Colonic mucosa (tissue), 4 donors: ENCODE data around the gene FABP3. TPM values are rescaled to one million over a fixed set of nuclear protein-coding genes. Genes with fewer than 3 reads are reported as not detected.

Source experiments
- DNase-seq: peaks from one replicate; pipeline ENCODE4 v3.0.0-alpha.2; 2020
- H3K27ac ChIP-seq: fragments of 200-600 bp; one replicate; pipeline ENCODE4 v1.8.0; 2021
- H3K27me3 ChIP-seq: fragments of 200-600 bp; one replicate; pipeline ENCODE4 v1.8.0; 2021
- H3K36me3 ChIP-seq: fragments of 200-600 bp; one replicate; pipeline ENCODE4 v1.8.0; 2021
- H3K4me1 ChIP-seq: fragments of 200-600 bp; one replicate; pipeline ENCODE4 v1.8.0; 2021; ENCODE audit warnings: mild to moderate bottlenecking
- H3K4me3 ChIP-seq: fragments of 200-600 bp; one replicate; pipeline ENCODE4 v1.8.0; 2021
- H3K9ac ChIP-seq, 2 donors: one replicate each; pipeline ENCODE4 v1.7.0; 2013; ENCODE audit warnings: control low read depth in 2 of 2, low read depth in 2 of 2, low read length in 2 of 2
- H3K9me3 ChIP-seq: fragments of 200-600 bp; one replicate; pipeline ENCODE4 v1.8.0; 2021
- intact Hi-C: fragments of 100-400 bp; cut with DNase I; formaldehyde crosslinking; loops from one replicate; pipeline ENCODE4 v1.14.1; 2022
- total RNA-seq, 2 donors: library from RNA; stranded (reverse); fragmentation: NEBNext Ultra II Directional in 1 of 2; extraction: Animal tissue kit (Norgen Biotek cat#: 25700) in 1 of 2; gene quantifications; one replicate each; pipeline ENCODE4 v1.2.1, GENCODE V29; 2021
- TF ChIP-seq, protein P1 (sequence below): fragments of 200-600 bp; IDR thresholded peaks from one replicate; pipeline ENCODE4 v1.8.0; 2022; ENCODE audit warnings: antibody characterized with exemption, mild to moderate bottlenecking
- donor health status: healthy.
- donor health status: DM: no; HTN: no; CAD: no.
- donor health status: DM: no; HTN: no; CAD: no.

FABP3 gene
- total RNA-seq, 2 donors from 2014 or later: 2.8 to 4.7 TPM

- intact Hi-C loops: no loop called here
- H3K4me1 ChIP-seq: peaks cover 16% of the 10 kb centered on the region
- no peaks in the 10 kb centered on the region for H3K27me3 ChIP-seq
- H3K4me3 ChIP-seq: no peak overlapping the region
- no peak overlapping the region for H3K9ac ChIP-seq
- no peaks in the 10 kb centered on the region for H3K9me3 ChIP-seq
- no peak overlapping the region for H3K27ac ChIP-seq
- TF ChIP-seq, protein P1, sequence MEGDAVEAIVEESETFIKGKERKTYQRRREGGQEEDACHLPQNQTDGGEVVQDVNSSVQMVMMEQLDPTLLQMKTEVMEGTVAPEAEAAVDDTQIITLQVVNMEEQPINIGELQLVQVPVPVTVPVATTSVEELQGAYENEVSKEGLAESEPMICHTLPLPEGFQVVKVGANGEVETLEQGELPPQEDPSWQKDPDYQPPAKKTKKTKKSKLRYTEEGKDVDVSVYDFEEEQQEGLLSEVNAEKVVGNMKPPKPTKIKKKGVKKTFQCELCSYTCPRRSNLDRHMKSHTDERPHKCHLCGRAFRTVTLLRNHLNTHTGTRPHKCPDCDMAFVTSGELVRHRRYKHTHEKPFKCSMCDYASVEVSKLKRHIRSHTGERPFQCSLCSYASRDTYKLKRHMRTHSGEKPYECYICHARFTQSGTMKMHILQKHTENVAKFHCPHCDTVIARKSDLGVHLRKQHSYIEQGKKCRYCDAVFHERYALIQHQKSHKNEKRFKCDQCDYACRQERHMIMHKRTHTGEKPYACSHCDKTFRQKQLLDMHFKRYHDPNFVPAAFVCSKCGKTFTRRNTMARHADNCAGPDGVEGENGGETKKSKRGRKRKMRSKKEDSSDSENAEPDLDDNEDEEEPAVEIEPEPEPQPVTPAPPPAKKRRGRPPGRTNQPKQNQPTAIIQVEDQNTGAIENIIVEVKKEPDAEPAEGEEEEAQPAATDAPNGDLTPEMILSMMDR: no peak
- no peak for DNase-seq
- H3K36me3 ChIP-seq: no peaks in the 10 kb centered on the region
Measured at GRCh38 chr1:31374511-31375196, 1.8 kb upstream of the FABP3 start.

GRCh38 chr1:31373897-31374486 is 1.1 kb upstream of the FABP3 start:
- intact Hi-C loops: no loop called here
- peak overlapping the region; percentile 67 for H3K27ac ChIP-seq
- H3K4me3 ChIP-seq: peak overlapping the region; percentile 24
- peaks cover 16% of the 10 kb centered on the region for H3K4me1 ChIP-seq
- no peak for DNase-seq
- H3K36me3 ChIP-seq: no peaks in the 10 kb centered on the region
- peak overlapping the region in 1 of 2 donors; percentile 41 for H3K9ac ChIP-seq
- H3K27me3 ChIP-seq: no peaks in the 10 kb centered on the region
- no peaks in the 10 kb centered on the region for H3K9me3 ChIP-seq
- TF ChIP-seq, protein P1: no peak

DNA sequence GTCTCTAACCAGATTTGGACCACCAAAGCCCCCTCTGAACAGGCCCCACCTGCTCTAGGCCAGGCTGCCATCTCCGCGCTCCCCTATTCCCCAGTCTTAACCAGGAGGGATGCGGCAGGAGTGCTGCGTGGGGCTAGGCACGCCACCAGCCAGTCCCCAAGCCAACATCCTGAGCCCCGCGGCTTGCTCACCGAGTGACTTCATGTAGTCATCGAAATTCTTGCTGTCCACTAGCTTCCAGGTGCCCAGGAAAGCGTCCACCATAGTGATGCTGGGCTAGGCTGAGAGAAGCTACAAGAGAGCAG is 173 bp downstream of the FABP3 start:
- TF ChIP-seq, protein P1: no peak
- peak overlapping the region; percentile 24 for H3K4me3 ChIP-seq
- no peak for DNase-seq
- H3K27ac ChIP-seq: peak overlapping the region; percentile 67
- H3K27me3 ChIP-seq: no peaks in the 10 kb centered on the region
- intact Hi-C loops: no loop called here
- peak overlapping the region; percentile 37 to 75 for H3K9ac ChIP-seq
- H3K9me3 ChIP-seq: no peaks in the 10 kb centered on the region
- H3K4me1 ChIP-seq: peaks cover 16% of the 10 kb centered on the region
- no peaks in the 10 kb centered on the region for H3K36me3 ChIP-seq

DNA sequence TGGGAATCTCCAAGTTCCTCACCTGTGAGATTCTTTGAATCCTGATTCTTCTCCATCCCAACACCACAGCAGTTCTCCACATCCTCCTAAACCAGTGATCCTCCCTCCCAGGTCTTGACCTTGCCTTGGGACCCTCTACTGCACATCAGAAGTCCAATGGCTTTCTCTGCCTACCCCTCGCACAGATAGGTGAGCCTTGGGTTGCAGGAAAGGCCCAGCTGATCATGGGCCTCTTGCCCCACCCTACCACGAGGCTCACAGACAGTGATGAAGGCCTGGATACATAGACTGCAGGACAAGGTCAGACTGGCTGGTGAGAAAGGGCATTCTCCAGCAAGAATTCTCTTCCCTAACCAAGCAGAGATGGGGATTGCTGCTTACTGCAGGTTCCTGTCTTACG is 825 bp downstream of the FABP3 start:
- H3K27me3 ChIP-seq: no peaks in the 10 kb centered on the region
- H3K4me1 ChIP-seq: peaks cover 10% of the 10 kb centered on the region
- H3K9ac ChIP-seq: peak overlapping the region in 1 of 2 donors; percentile 75
- TF ChIP-seq, protein P1: no peak
- H3K9me3 ChIP-seq: no peaks in the 10 kb centered on the region
- no peaks in the 10 kb centered on the region for H3K36me3 ChIP-seq
- DNase-seq: no peak
- H3K4me3 ChIP-seq: no peak overlapping the region
- peak overlapping the region; percentile 20 for H3K27ac ChIP-seq
- intact Hi-C loops: no loop called here

GRCh38 chr1:31371121-31371959 is 1.5 kb downstream of the FABP3 start:
- TF ChIP-seq, protein P1: no peak
- peak; percentile 54 for DNase-seq
- Histone ChIP-seq H3K36me3 (no peaks in the 10 kb centered on the region), H3K27ac (peak overlapping the region; percentile 33), H3K27me3 (no peaks in the 10 kb centered on the region), H3K4me1 (peaks cover 10% of the 10 kb centered on the region), H3K9ac (peak overlapping the region in 1 of 2 donors; percentile 65), H3K4me3 (no peak overlapping the region), H3K9me3 (no peaks in the 10 kb centered on the region)
- intact Hi-C loops: no loop called here
